GM21529 (cell line): ENCODE measurements around the gene CCL18.
"Not testable (repeated sequence)": the region's sequence is repeated elsewhere in the genome, so short reads cannot be mapped to it uniquely, and the experiment has no call there.

ENCODE experiments used
- ATAC-seq: cut with Tn5 transposase; IDR thresholded peaks from one replicate; pipeline ENCODE4 v1.9.1; 2021; ENCODE audit not compliant: unreplicated experiment

CCL18 gene

DNA sequence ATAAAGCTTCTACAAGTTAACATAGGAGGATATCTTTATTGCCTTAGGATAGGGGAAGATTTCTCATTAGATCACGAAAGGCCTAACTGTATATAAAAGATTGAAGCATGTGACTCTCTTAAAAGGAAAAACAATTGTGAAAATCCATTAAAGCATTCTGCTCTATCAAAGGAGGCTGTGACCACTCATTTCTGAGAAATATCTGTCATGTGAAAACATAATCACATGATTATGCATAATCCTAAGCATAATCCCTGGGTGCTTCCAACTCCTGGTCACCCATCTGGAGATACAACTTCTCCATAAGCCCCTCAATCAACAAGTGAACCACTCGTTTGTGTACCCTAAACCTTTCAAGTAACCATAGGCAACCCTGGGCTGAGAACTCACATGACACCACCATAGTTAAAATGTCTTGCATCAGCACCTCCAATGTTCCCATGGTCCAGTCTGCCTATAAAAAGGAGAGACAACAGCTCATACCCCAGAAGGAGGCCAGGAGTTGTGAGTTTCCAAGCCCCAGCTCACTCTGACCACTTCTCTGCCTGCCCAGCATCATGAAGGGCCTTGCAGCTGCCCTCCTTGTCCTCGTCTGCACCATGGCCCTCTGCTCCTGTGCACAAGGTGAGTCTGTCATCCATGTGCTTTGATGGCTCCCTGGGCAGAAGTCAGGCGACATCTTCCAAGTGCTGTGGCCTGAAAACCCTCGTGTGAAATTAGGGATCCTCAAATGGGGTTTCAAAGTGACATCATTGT is at the start of gene CCL18:
TSS of gene CCL18 (plus strand) at position 487 of the 756 bp plus-strand sequence. CDS start at position 558, 71 bp downstream.
- no peak for ATAC-seq

DNA sequence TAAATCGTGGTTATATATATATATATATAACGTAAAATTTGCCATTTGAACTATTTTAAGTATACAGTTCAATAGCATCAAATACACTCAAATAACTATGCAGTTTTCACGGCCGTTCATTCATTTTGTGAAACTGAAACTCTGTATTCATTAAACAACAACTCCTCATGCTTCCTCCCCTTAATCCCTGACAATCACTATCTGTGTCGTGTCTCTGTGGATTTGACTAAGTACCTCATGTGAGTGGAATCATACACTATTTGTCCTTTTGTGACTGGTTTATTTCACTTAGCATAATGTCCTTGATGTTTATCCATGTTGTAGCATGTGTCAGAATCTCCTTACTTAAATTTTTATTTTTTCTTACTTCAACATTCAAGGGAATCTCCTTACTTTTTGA is 49.1 kb upstream of the CCL18 start:
- no peak for ATAC-seq

- not testable (repeated sequence) for ATAC-seq
These were observed 48.2 kb upstream of the CCL18 start for GRCh38 chr17:36015895-36016294.

DNA sequence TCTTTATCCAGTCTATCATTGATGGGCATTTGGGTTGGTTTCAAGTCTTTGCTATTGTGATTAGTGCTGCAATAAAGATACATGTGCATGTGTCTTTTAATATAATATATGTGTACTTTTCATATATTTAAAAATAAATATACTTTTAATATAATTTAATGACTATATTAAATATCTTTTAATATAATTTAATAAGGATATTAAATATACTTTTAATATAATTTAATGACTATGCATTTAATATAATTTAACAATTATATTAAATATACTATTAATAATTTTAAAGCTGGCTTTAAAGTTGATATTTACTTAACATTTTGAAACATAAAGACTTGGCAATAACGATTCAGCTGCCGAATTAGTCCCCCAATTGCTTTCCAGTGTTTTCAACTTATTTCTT is 47.5 kb upstream of the CCL18 start:
- ATAC-seq: no peak

DNA sequence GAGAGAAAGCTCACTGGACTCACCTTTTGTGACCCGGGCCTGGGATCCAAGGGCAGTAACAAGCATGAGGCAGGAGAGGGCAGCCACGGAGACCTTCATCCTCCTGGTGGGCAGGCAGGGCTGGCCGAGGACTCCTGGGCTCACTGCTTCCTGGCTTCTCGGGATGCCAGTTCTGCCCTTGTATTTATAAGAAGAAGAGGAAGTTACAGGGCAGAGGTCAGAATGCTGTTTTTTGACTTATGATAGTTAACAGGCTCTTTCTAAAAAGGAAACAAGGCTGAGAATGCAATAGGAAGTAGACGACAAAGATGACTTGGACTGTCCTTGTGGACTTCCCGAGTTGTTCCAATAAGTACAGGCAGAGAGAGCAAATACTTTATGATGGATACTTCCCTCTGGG is 46.3 kb upstream of the CCL18 start, which contains the start of gene CCL23:
TSS of gene CCL23 (minus strand) at position 174 of the 400 bp plus-strand sequence. CDS start at position 99, 75 bp downstream.
- ATAC-seq: no peak

- no peak for ATAC-seq
These were observed 44.6 kb upstream of the CCL18 start for GRCh38 chr17:36019423-36019822.

GRCh38 chr17:36024106-36024869 is 39.8 kb upstream of the CCL18 start:
- no peak for ATAC-seq

- no peak for ATAC-seq
These were observed 36.3 kb upstream of the CCL18 start for GRCh38 chr17:36027761-36028160.

- no peak for ATAC-seq
These were observed 33.1 kb upstream of the CCL18 start for GRCh38 chr17:36030956-36031355.

GRCh38 chr17:36034127-36034526 is 29.9 kb upstream of the CCL18 start:
- no peak for ATAC-seq

GRCh38 chr17:36036235-36036634 is 27.8 kb upstream of the CCL18 start:
- no peak for ATAC-seq

GRCh38 chr17:36048066-36048465 is 16.0 kb upstream of the CCL18 start:
- ATAC-seq: no peak

DNA sequence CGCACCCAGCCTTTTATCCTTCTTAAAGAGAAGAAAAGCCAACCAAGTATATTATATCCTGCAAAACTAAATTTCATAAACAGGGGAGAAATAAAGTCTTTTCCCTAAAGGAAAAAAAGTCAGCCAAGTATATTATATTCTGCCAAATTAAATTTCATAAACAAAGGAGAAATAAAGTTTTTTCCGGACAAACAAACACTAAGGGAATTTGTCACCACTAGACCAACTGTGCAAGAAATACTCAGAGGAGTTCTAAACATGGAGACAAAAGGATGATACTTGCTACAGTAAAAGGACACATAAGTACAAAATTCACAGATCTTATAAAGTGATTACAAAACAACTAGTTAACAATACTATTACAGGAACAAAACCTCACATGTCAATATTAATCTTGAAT is 14.4 kb upstream of the CCL18 start:
- ATAC-seq: no peak

DNA sequence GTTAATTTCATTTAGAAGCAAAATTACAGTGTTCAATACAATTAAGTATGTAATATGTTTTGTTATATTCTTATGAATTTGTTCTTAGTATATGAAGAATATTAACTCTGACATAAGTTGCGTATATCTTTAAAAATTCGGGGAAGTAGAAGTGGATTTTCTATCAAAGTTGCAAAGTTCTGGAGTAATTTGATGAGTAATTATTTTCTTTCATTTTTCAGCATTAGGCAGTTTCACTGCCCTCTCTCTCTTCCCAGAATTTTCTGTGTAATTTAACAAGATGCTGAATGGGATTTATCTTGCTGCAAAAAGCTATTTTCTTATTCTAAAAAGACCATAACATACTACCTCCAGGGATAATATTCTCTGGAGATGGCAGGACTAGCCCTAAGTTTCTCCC is 8.9 kb upstream of the CCL18 start:
- no peak for ATAC-seq

DNA sequence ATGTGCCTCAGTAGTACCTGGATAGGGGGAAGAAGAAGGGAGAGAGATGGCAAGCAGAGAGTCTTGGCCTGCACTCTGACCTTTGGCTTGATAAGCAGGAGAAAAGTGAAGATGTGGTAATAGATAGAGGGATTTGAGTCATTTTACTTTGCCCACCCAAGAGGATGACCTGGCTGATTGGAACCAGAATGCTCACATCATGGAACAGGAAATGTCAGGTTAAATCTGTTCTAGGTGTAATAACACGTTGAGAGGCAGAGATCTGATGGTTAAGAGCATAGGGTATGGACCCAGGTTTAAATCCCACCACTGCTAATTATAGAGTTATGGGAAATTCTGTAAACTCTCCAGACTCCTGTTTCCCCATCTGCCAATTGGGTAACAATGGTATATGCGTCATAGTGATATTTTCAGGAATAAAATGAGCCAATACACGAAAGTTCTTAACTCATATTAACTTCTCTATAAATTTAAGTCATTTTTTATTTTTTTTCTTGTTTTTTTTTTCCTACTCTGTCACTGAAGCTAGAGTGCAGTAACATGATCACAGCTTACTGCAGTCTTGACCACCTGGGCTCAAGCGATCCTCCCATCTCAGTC is 8.1 kb upstream of the CCL18 start:
- no peak for ATAC-seq

GRCh38 chr17:36057911-36058310 is 6.2 kb upstream of the CCL18 start:
- ATAC-seq: no peak

DNA sequence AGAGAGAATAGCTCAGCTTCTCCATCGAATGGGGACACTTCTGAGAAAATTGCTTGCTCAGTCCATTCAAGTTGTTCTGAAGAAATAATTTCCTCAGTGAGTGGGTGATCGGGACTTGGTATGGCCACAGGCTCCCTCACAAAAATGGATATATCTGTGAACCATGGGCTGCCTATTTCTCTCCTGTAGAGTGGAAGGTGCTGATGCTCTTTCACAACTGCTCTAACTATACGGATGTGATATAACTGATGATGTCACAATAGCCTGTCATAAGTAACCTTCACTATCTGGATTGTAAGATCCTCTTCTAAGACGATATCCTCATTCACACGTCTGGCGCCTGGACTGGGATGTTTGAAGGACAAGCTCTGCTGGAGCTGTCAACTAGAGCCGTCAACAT is 4.7 kb upstream of the CCL18 start:
- no peak for ATAC-seq

DNA sequence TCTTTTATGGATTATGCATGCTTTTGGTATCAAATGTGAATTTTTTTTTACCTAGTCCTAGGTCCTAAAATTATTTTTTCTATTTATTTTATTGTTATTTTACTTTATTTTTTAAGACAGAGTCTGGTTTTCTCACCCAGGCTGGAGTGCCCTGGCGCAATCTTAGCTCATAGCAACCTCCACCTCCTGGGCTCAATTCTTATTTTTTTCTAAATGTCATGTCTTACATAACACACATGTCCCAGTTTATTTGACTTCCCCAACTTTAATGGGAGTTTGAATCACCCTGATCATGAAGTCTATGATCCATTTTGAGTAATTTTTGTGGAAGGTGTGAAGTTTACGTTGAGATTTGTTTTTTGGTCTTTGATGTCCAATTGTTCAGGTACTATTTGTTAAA is 3.3 kb upstream of the CCL18 start:
- ATAC-seq: no peak

- no peak for ATAC-seq
These were observed 2.4 kb downstream of the CCL18 start for GRCh38 chr17:36066365-36066985.

GRCh38 chr17:36068524-36068923 is 4.5 kb downstream of the CCL18 start:
- ATAC-seq: no peak

GRCh38 chr17:36069136-36069535 is 5.1 kb downstream of the CCL18 start:
- no peak for ATAC-seq
